HCT116 (cell line): ENCODE measurements around the gene ZFP1.

Experiments used
- CEBPB ChIP-seq: IDR thresholded peaks from 2 replicates; pipeline ENCODE4 v1.6.1; 2012; ENCODE audit warnings: low read depth
- EZH2phosphoT487 ChIP-seq: fragments of 200-600 bp; IDR thresholded peaks from 2 replicates; pipeline ENCODE4 v1.6.1; 2018; ENCODE audit warnings: antibody characterized with exemption, borderline replicate concordance
- POLR2A ChIP-seq: IDR thresholded peaks from 2 replicates; pipeline ENCODE4 v1.7.0; 2011; ENCODE audit warnings: borderline replicate concordance; ENCODE audit not compliant: insufficient read depth, insufficient read length; ENCODE audit errors: extremely low read depth
- POLR2AphosphoS5 ChIP-seq: IDR thresholded peaks from 2 replicates; pipeline ENCODE4 v1.6.1; 2011; ENCODE audit warnings: mild to moderate bottlenecking, low read depth, low read length, moderate library complexity
- RAD21 ChIP-seq: IDR thresholded peaks from 2 replicates; pipeline ENCODE4 v1.6.1; 2012; ENCODE audit warnings: low read depth, mild to moderate bottlenecking
- SP1 ChIP-seq: IDR thresholded peaks from 2 replicates; pipeline ENCODE4 v1.6.1; 2012; ENCODE audit warnings: low read depth
- TCF7L2 ChIP-seq: IDR thresholded peaks from 2 replicates; pipeline ENCODE4 v1.7.0; 2011; ENCODE audit warnings: borderline replicate concordance, inconsistent platforms; ENCODE audit not compliant: insufficient read depth, insufficient read length; ENCODE audit errors: extremely low read depth
- YY1 ChIP-seq: IDR thresholded peaks from 2 replicates; pipeline ENCODE4 v1.6.1; 2011; ENCODE audit warnings: low read length, low read depth, moderate library complexity, mild to moderate bottlenecking; ENCODE audit not compliant: insufficient replicate concordance; ENCODE audit errors: extremely low read depth
- TF ChIP-seq, protein P1 (sequence below), 3 experiments: fragments of 200-600 bp in 1 of 3; sonication (generic) in 1 of 3; IDR thresholded peaks in 2 of 3; conservative IDR thresholded peaks in 1 of 3; 2 replicates each; pipeline ENCODE4 v1.5.1; 2012 to 2017; ENCODE audit warnings: low read depth in 2 of 3, low read length in 2 of 3, antibody characterized with exemption in 1 of 3, borderline replicate concordance in 1 of 3, control low read depth in 1 of 3, mild to moderate bottlenecking in 1 of 3, mixed read lengths in 1 of 3, mixed run types in 1 of 3, moderate library complexity in 1 of 3; ENCODE audit not compliant: insufficient read depth in 1 of 3
- TF ChIP-seq, protein P2 (sequence below): IDR thresholded peaks from 2 replicates; pipeline ENCODE4 v1.6.1; 2012

GRCh38 chr16:75106351-75107274, 41.7 kb upstream of the ZFP1 start:
- TF ChIP-seq, protein P1, sequence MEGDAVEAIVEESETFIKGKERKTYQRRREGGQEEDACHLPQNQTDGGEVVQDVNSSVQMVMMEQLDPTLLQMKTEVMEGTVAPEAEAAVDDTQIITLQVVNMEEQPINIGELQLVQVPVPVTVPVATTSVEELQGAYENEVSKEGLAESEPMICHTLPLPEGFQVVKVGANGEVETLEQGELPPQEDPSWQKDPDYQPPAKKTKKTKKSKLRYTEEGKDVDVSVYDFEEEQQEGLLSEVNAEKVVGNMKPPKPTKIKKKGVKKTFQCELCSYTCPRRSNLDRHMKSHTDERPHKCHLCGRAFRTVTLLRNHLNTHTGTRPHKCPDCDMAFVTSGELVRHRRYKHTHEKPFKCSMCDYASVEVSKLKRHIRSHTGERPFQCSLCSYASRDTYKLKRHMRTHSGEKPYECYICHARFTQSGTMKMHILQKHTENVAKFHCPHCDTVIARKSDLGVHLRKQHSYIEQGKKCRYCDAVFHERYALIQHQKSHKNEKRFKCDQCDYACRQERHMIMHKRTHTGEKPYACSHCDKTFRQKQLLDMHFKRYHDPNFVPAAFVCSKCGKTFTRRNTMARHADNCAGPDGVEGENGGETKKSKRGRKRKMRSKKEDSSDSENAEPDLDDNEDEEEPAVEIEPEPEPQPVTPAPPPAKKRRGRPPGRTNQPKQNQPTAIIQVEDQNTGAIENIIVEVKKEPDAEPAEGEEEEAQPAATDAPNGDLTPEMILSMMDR (IDR thresholded peaks at IDR 0.05 in 2 of 3, conservative IDR thresholded peaks at IDR 0.05 in 1 of 3; ENCODE audit: borderline replicate concordance in 1 of 3, insufficient read depth in 1 of 3, low read depth in 2 of 3, low read length in 2 of 3): no peak
- TF ChIP-seq YY1 (no peak), CEBPB (no peak), POLR2A (no peak), POLR2AphosphoS5 (no peak), EZH2phosphoT487 (no peak), RAD21 (no peak), TCF7L2 (no peak), SP1 (no peak)
- TF ChIP-seq, protein P2, sequence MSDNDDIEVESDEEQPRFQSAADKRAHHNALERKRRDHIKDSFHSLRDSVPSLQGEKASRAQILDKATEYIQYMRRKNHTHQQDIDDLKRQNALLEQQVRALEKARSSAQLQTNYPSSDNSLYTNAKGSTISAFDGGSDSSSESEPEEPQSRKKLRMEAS: no peak
